GM18907 (cell line): ENCODE results near the gene PDE3A.
"Not testable (repeated sequence)": the region's sequence is repeated elsewhere in the genome, so short reads cannot be mapped to it uniquely, and the experiment has no call there.

Experiments
- ATAC-seq: cut with Tn5 transposase; IDR thresholded peaks from one replicate; pipeline ENCODE4 v1.9.1; 2021; ENCODE audit warnings: mild to moderate bottlenecking, moderate library complexity; ENCODE audit not compliant: unreplicated experiment

Gene PDE3A

GRCh38 chr12:20368114-20368650, at the start of gene PDE3A:
Gene PDE3A, plus strand, starts transcription at chr12:20368537. Its CDS starts 748 bp downstream, at chr12:20369285.
- no peak for ATAC-seq

GRCh38 chr12:20319366-20319765, 49.0 kb upstream of the PDE3A start:
- no peak for ATAC-seq

GRCh38 chr12:20320552-20320951, 47.8 kb upstream of the PDE3A start:
- no peak for ATAC-seq

- not testable (repeated sequence) for ATAC-seq
Observed at GRCh38 chr12:20330826-20331505, 37.4 kb upstream of the PDE3A start.

GRCh38 chr12:20339060-20339459, 29.3 kb upstream of the PDE3A start:
- ATAC-seq, result no peak

GRCh38 chr12:20342111-20342510, 26.2 kb upstream of the PDE3A start:
- no peak for ATAC-seq

GRCh38 chr12:20345866-20346265, 22.5 kb upstream of the PDE3A start:
- ATAC-seq, result no peak

GRCh38 chr12:20350026-20350425, 18.3 kb upstream of the PDE3A start:
- ATAC-seq, result no peak

- ATAC-seq, result no peak
Observed at GRCh38 chr12:20350495-20350894, 17.8 kb upstream of the PDE3A start.

GRCh38 chr12:20351406-20351805, 16.9 kb upstream of the PDE3A start:
- no peak for ATAC-seq

GRCh38 chr12:20356048-20356447, 12.3 kb upstream of the PDE3A start:
- no peak for ATAC-seq

- ATAC-seq, result no peak
Observed at GRCh38 chr12:20360407-20360806, 7.9 kb upstream of the PDE3A start.

- ATAC-seq, result no peak
Observed at GRCh38 chr12:20361416-20361815, 6.9 kb upstream of the PDE3A start.

GRCh38 chr12:20364501-20364900, 3.8 kb upstream of the PDE3A start:
- ATAC-seq, result no peak

GRCh38 chr12:20366776-20367409, 1.4 kb upstream of the PDE3A start:
- no peak for ATAC-seq

GRCh38 chr12:20367583-20368113, 689 bp upstream of the PDE3A start:
- ATAC-seq, result no peak

GRCh38 chr12:20368651-20369304, 441 bp downstream of the PDE3A start:
- no peak for ATAC-seq

GRCh38 chr12:20369305-20370013, 1.1 kb downstream of the PDE3A start:
- no peak for ATAC-seq

GRCh38 chr12:20370014-20370386, 1.7 kb downstream of the PDE3A start:
- ATAC-seq, result no peak

GRCh38 chr12:20370866-20371519, 2.7 kb downstream of the PDE3A start:
- ATAC-seq, result no peak
